ENCODE measurements around the gene U2AF1L4.
A peak's percentile ranks its signal among the peaks of the same experiment; 100 is the strongest.

Gene U2AF1L4

GRCh38 chr19:35748106-35749020 lies 3.1 kb upstream of the U2AF1L4 start, which contains the start of gene LIN37:
Gene LIN37, plus strand, starts transcription at chr19:35748576. Its CDS starts 149 bp downstream, at chr19:35748725.
- peak; percentile 100 for DNase-seq
- intact Hi-C loops (cut with DNase I; ENCODE audit: low total_unique reads), result no loop called here

GRCh38 chr19:35746531-35746930 lies 1.3 kb upstream of the U2AF1L4 start:
- Histone ChIP-seq H3K4me3 (peak overlapping the region; percentile 80 to 96), H3K27me3 (no peaks in the 10 kb centered on the region), H3K9me3 (no peaks in the 10 kb centered on the region), H3K4me1 (peaks cover 0 to 49% (median 39%) of the 10 kb centered on the region in 4 donors), H3K36me3 (peaks cover 0 to 7% (median 0%) of the 10 kb centered on the region in 3 donors), H3K27ac (peak overlapping the region in 1 of 2 donors; percentile 98)
- no peak for TF ChIP-seq CTCF (IDR thresholded peaks at IDR 0.05)
- DNase-seq, result no peak
- intact Hi-C loops (cut with DNase I; ENCODE audit: low total_unique reads), result no loop called here

More at GRCh38 chr19:35748106-35749020, 3.1 kb upstream of the U2AF1L4 start, which contains the start of gene LIN37:
- H3K4me3 ChIP-seq, result peak within 1 kb of the TSS; percentile 65 to 92
- peaks cover 0 to 47% (median 39%) of the 10 kb centered on the region in 4 donors for H3K4me1 ChIP-seq
- no peaks in the 10 kb centered on the region for H3K27me3 ChIP-seq
- peaks cover under 1 to 18% (median 18%) of the 10 kb centered on the region in 3 donors for H3K36me3 ChIP-seq
- TF ChIP-seq CTCF (IDR thresholded peaks at IDR 0.05), result peak in 1 of 2 experiments; percentile 43
- H3K9me3 ChIP-seq, result no peaks in the 10 kb centered on the region
- peak within 1 kb of the TSS; percentile 82 to 91 for H3K27ac ChIP-seq

- no peak for TF ChIP-seq CTCF (IDR thresholded peaks at IDR 0.05)
- H3K27me3 ChIP-seq, result no peaks in the 10 kb centered on the region
- H3K9me3 ChIP-seq, result no peaks in the 10 kb centered on the region
- H3K4me1 ChIP-seq, result peaks cover 0 to 53% (median 42%) of the 10 kb centered on the region in 4 donors
- intact Hi-C loops (cut with DNase I; ENCODE audit: low total_unique reads), result no loop called here
- peak overlapping the region; percentile 98 to 99 for H3K27ac ChIP-seq
- peaks cover 0 to 7% (median 0%) of the 10 kb centered on the region in 3 donors for H3K36me3 ChIP-seq
- no peak for DNase-seq
- H3K4me3 ChIP-seq, result peak overlapping the region; percentile 80 to 96
Observed at GRCh38 chr19:35746087-35746462, 857 bp upstream of the U2AF1L4 start.

- Histone ChIP-seq H3K9me3 (no peaks in the 10 kb centered on the region), H3K36me3 (peaks cover 0 to 7% (median 0%) of the 10 kb centered on the region in 3 donors), H3K27ac (peak overlapping the region; percentile 98 to 99), H3K4me3 (peak overlapping the region; percentile 80 to 96), H3K4me1 (peaks cover 0 to 56% (median 41%) of the 10 kb centered on the region in 4 donors), H3K27me3 (no peaks in the 10 kb centered on the region)
- DNase-seq, result peak; percentile 96 to 98
- intact Hi-C loops (cut with DNase I; ENCODE audit: low total_unique reads), result no loop called here
- TF ChIP-seq CTCF (IDR thresholded peaks at IDR 0.05), result peak; percentile 43
Observed at GRCh38 chr19:35744430-35745327, 539 bp downstream of the U2AF1L4 start.

Data from tibial artery (tissue), 4 donors.